ENCODE data around the gene CDK15.

DNA sequence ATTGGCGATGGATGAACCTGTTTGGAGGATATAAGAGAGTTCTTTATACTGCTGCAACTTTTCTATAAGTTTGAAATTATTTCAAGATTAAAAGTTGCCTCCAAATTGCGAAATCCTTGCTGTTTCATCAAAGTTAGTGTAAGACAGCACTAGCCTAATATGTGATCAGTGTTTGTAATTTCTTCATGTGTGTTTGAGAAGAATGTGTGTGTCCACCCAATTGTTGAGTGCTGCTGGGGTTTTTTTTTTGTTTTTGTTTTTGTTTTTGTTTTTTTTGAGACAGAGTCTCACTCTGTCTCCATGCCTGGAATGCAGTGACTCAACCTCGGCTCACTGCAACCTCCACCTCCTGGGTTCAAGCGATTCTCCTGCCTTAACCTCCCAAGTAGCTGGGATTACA, 33.4 kb downstream of the CDK15 start:
- TF ChIP-seq POLR2A (IDR thresholded peaks at IDR 0.05; ENCODE audit: low read length) (no peak), CTCF (IDR thresholded peaks at IDR 0.05) (no peak), RFX5 (IDR thresholded peaks at IDR 0.05) (no peak), CHD2 (IDR thresholded peaks at IDR 0.05; ENCODE audit: low read length, partially characterized antibody) (no peak), FOSL2 (IDR thresholded peaks at IDR 0.05) (no peak), FOSL2 (CRISPR knock-in tag; IDR thresholded peaks at IDR 0.05) (no peak), KDM5A (IDR thresholded peaks at IDR 0.05) (no peak), ESRRA (IDR thresholded peaks at IDR 0.05; ENCODE audit: borderline replicate concordance, low read length) (no peak), E2F6 (IDR thresholded peaks at IDR 0.05; ENCODE audit: borderline replicate concordance, low read depth) (no peak), RAD21 (conservative IDR thresholded peaks at IDR 0.05 in 1 of 2, IDR thresholded peaks at IDR 0.05 in 1 of 2) (no peak), HDAC2 (IDR thresholded peaks at IDR 0.05) (no peak), PHF8 (IDR thresholded peaks at IDR 0.05; ENCODE audit: borderline replicate concordance, low read depth) (no peak), KDM1A (IDR thresholded peaks at IDR 0.05; ENCODE audit: low read depth) (no peak)
- TF ChIP-seq, protein P1, sequence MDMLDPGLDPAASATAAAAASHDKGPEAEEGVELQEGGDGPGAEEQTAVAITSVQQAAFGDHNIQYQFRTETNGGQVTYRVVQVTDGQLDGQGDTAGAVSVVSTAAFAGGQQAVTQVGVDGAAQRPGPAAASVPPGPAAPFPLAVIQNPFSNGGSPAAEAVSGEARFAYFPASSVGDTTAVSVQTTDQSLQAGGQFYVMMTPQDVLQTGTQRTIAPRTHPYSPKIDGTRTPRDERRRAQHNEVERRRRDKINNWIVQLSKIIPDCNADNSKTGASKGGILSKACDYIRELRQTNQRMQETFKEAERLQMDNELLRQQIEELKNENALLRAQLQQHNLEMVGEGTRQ (IDR thresholded peaks at IDR 0.05) = no peak
- TF ChIP-seq, protein P2, sequence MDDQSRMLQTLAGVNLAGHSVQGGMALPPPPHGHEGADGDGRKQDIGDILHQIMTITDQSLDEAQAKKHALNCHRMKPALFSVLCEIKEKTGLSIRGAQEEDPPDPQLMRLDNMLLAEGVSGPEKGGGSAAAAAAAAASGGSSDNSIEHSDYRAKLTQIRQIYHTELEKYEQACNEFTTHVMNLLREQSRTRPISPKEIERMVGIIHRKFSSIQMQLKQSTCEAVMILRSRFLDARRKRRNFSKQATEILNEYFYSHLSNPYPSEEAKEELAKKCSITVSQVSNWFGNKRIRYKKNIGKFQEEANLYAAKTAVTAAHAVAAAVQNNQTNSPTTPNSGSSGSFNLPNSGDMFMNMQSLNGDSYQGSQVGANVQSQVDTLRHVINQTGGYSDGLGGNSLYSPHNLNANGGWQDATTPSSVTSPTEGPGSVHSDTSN (IDR thresholded peaks at IDR 0.05) = no peak

All from A549 (cell line).